Epithelial cell of proximal tubule (primary cell): ENCODE results near the gene RIC3. TPM values are rescaled to one million over a fixed set of nuclear protein-coding genes. Genes with fewer than 3 reads are reported as not detected.

Source experiments
- DNase-seq: peaks from one replicate; pipeline ENCODE4 v3.0.0-alpha.2; 2011; ENCODE audit warnings: low read depth
- H3K4me3 ChIP-seq: 2 replicates; pipeline ENCODE4 v1.5.1; 2011; ENCODE audit warnings: low read depth, mild to moderate bottlenecking, low read length
- total RNA-seq: library from RNA; depleted of rRNA; stranded (reverse); fragments of >200 nt; gene quantifications from 2 replicates; pipeline ENCODE4 v1.2.3, GENCODE V29; 2015
- TF ChIP-seq, protein P1 (sequence below): conservative IDR thresholded peaks from 2 replicates; pipeline ENCODE4 v1.5.1; 2012; ENCODE audit warnings: low read depth, mild to moderate bottlenecking, low read length

Gene RIC3
- total RNA-seq, 1 donor from 2014 or later: 0.92 TPM

DNA sequence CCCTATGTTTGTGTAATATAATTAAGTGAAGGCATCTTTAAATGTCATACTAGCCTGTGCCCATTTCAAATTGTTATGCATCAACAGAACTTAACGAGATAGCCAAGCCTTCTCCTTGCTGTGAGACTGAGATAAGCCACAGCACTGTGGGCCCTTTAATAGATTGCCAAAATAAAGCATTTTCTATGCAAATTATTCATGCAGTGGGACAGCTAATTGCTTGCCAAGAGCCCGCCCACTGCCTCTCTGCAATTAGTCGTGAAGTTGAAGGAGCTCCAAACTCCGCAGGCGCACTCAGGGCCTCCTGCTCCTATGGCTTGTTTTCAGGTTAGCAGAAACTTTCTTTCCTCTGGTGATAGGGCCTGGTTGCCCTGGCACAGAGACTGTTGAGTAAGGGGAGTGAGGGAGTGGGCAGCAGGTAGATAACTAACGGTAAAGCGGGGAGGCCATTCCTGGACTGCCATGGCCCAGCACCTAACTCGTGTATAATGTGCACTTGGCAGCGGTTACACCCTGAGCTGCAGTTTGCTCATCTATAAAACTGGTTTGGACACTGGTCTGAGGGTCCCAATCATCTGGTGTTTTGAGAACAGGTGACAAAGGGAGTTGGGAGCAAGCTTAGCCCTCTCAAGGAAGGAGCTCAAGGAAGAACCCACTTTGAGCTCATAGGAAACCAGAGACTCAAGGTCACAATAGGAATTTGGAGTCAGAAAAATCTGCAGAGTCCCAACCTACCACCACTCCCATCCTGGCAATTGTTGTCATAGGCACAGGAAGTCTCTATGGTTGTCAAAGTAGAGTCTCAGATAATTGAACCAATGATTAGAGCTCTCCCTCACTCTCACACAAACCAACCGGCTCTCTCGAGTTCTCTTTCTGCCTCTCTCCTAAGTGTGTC is 33.9 kb upstream of the RIC3 start:
- TF ChIP-seq, protein P1, sequence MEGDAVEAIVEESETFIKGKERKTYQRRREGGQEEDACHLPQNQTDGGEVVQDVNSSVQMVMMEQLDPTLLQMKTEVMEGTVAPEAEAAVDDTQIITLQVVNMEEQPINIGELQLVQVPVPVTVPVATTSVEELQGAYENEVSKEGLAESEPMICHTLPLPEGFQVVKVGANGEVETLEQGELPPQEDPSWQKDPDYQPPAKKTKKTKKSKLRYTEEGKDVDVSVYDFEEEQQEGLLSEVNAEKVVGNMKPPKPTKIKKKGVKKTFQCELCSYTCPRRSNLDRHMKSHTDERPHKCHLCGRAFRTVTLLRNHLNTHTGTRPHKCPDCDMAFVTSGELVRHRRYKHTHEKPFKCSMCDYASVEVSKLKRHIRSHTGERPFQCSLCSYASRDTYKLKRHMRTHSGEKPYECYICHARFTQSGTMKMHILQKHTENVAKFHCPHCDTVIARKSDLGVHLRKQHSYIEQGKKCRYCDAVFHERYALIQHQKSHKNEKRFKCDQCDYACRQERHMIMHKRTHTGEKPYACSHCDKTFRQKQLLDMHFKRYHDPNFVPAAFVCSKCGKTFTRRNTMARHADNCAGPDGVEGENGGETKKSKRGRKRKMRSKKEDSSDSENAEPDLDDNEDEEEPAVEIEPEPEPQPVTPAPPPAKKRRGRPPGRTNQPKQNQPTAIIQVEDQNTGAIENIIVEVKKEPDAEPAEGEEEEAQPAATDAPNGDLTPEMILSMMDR: no peak
- no peak for DNase-seq
- H3K4me3 ChIP-seq: no peak overlapping the region

DNA sequence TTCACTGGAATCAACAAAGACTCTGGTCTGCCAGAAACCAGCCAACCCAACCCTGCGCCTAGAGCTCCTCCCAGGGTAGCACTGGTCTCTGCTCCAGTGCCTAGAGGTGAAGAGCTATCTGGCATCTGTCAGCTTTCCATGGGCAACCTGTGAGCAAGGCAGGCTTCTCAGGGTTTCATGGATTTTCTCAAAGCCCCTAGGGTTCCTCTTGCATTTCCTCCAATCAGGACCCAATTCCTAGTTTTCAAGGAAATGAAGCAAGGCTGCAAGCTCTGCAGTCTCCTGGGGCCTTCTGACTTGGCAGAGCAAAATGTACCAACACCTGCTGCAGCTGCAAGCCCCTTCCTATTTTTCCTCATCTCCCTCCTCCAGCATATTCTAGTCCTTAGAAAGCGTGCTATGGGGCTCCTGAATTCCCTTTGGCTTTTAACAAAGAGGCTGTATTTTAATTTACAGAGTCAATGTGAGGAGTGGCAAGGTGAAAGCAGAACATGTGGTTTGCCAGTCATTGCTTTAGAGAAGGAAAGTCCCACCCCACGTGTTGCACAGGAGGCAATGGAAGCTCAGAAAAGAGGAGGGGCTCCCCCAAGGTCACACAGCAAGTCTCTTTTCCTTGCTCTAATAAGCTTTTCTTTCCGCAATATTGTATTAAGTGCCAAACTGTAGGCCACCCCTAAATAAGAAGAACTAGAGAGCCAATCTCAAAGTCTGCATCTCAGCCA is 33.0 kb upstream of the RIC3 start:
- no peak for DNase-seq
- H3K4me3 ChIP-seq: no peak overlapping the region
- TF ChIP-seq, protein P1: no peak

DNA sequence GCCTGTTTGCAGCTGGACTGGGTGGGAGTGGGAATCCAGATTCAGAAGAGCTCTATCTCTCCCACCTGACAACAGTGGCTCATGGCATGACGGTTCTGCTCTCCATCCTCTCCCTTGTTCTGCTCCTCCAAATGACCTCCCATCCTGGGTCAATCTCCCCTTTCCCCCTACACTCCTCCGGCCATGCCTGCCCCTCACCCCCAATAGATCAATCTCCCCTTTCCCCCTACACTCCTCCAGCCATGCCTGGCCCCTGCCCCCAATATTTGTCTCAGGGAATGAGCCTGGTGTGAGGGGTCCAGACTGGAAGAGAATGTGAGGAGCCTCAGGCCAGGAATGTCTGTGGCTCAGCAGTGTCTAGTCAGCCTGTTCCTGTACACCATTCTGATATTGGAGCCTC is 30.9 kb upstream of the RIC3 start:
- no peak for DNase-seq
- H3K4me3 ChIP-seq: no peak overlapping the region

DNA sequence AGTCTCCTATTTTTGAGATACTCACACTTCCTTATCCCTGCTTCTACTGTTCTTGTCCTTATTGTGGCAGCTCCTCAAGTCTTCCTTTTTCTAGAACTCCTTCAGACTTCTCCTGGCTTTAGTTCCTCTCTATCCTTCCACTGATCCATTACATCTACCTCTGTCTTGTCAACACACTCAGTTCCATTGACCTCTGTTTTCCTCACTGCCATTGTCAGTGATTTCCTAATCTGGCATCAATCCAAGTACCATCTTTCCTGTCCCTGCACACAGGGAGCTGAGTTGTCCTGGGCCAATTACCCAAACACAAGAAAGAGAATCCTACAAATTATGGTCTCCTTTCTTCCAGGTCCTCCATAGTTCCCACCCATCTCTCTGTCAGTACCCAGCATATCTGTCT is 27.9 kb upstream of the RIC3 start:
- no peak for DNase-seq
- no peak overlapping the region for H3K4me3 ChIP-seq
- TF ChIP-seq, protein P1: no peak

More for the DNA sequence above, 30.9 kb upstream of the RIC3 start:
- TF ChIP-seq, protein P1: no peak

DNA sequence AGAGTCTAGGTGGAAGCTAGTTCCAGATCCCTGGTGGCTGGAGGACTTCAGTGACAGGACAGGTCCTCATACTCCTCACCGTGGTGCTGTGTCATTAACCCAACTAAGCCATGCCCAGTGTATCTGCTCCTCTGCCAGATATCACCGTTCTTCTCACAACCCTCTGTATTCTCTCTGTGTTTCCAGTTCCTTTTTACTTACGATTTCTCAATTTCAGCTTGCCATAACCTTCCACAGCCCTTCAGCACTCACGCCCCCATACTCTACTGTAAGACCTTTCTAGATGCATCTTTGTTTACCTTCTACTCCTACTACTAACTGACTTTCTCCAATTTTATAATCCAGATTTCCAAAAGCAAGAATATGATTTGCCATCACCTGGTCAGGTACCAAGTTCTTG is 26.1 kb upstream of the RIC3 start:
- no peak for DNase-seq
- no peak overlapping the region for H3K4me3 ChIP-seq
- TF ChIP-seq, protein P1: no peak

DNA sequence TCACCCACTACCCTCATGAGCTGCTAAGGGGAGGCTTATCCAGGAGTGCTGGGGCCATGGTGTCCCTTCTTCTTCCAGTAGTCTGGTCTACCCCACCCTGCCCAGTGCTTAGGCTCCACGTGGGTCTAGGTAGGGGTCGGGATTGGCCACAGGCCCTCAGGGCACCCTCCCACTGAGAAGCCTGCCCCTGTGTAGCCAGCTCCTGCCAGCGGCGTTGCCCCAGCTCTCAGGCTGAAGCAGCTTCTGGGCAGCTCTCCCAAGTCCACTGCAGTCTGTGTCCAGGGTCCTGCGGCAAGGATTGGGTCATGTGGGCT is 24.0 kb upstream of the RIC3 start:
- no peak for DNase-seq
- no peak overlapping the region for H3K4me3 ChIP-seq
- TF ChIP-seq, protein P1: no peak
